Fibroblast of skin of right quadriceps (primary cell): Measurements from ENCODE around the gene CHMP4B.
A peak's percentile ranks its signal among the peaks of the same experiment; 100 is the strongest.

Experiments used
- DNase-seq: peaks from one replicate; pipeline ENCODE4 v3.0.0-alpha.2; 2013

CHMP4B gene

DNA sequence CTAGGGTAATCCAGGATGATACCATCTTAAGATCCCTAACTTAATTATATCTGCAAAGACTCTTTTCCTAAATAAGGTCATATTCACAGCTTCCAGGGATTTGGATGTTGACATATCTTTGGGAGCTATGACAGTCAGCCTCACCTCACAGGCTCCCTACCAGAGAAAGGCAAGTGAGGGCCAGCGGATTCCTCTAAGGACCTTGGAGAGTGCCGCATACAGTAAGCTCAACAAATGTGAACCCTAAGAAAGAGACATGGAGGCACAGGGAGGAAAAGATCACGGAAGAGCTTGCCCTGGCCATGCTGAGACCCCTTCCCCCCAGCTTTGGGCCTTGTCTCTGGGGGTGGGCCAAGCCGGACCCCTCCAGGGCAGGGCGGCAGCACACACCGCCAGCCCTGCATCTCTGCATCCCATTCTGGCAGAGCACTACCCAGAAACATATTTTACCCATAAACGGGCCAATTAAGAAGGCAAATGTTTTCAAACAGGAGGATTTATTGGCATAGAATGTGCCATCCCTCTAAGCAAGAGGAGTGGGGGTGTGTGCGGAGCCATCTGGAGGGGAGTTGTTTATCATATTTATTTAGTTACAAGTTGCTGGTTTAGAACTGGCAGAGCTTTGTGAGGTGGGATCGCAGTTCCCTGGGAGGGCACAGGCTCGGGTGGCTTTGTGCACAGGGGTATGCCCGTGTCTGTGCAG is 55.4 kb downstream of the CHMP4B start:
- DNase-seq = no peak

DNA sequence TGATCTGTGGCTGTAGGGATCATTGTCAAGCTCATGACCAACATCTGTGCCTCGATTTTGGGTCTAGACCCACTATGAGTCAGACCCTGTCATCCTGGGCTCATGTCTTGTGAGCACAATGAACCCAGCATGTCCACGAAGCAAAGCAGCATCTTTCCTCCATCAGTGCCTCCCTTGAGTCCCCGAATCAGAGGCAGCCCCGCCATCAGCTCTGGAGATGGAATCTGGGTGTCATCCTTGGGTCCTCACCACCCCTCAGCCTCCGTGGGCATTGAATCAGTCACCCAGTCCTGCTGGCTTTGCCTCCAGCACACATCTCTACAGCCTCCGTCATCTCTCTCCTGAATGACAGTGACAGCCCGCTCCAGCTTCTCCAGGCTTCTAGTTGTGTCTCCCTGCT is 56.9 kb downstream of the CHMP4B start:
- no peak for DNase-seq

DNA sequence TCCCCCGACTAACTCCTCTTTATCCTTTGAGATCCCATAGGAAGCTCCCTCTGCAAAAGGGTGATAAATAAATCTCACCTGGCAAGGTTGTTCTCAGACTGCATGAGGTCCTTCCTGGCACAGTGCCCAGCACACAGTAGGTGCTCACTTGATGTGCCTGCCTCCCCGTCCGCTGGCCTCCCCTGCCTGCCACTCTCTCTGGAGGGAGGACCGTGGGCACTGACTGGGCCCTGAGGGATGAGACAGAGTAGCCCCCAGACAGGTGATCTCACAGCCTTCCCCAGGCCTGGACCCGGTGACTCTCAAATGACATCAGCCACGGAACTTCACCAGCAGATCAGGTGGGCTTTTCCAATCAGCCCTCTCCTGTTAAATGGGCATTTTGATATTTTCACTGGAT is 57.4 kb downstream of the CHMP4B start:
- no peak for DNase-seq

DNA sequence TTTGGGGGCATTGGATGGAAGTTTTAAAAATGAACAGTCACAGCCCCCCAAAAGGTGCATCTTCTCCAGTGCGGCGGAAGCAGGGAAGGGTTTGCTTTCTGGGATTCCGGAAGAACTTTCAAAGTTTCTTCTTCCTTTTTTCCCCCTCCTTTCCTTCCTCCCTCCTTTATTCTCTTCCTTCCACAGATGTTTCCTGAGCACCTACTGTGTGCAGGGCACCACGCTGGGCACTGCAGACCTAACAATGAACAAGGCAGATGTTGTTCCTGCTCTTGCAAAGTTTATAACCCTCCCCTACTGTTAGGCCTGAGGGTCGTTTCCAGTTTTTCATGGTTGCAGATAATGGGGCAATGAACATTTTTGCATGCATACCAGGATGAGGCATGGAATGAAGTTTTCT is 58.1 kb downstream of the CHMP4B start:
- DNase-seq = no peak

DNA sequence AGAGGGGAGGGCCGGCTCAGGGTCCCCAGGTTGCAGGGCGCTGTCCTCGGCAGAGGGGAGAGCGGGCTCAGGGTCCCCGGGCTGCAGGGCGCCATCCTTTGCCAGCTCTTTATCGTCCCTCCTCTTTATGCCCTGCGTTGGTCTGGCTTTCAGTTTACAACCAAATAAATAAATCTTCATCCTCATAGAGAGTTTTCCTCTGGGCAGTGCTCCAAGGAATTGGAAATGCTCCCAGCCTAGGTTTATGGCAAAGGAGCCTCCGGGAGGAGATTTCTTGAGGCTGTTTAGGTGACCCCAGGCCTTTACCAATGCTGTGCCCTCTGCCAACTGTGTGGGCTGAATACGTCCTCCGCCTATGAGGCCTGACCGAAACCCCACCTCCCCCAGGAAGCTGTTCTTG is 60.2 kb downstream of the CHMP4B start:
- no peak for DNase-seq

DNA sequence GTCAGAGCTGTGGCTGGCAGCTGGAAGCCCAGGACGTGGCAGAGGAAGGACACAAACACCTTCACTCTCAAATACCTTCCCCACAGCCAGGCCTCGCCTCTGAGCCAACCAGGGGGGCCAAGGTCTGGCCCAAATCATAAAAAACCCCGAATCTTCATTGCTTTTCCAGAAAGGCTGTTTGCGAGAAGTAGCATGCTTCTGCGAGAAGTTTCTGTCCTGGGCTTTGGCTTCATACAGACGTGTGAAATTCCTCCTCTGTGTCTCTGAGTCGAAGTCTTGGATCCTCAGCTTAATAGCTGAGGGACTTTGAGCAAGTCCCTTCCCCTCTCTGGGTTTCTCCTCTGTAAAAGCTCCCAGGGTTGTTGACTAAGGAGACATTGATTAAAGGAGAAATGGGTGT is 63.0 kb downstream of the CHMP4B start:
- no peak for DNase-seq

DNA sequence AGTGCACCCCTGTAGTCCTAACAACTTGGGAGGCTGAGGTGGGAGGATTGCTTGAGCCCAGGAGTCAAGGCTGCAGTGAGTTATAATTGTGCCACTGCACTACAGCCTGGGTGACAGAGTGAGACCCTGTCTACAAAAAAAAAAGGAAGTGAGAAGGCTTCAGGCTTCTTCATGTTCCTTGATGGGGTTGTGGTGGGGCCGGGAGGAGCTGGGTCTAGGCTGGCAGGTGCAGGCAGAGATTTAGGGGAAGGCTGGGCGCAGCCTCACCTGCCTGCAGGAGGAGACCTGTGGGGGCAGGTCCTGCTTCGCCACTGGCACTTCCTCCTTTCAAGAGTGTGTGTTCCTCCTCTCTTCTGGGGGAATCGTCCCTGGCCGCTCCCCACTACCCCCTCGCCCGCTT is 63.9 kb downstream of the CHMP4B start:
- DNase-seq = no peak

DNA sequence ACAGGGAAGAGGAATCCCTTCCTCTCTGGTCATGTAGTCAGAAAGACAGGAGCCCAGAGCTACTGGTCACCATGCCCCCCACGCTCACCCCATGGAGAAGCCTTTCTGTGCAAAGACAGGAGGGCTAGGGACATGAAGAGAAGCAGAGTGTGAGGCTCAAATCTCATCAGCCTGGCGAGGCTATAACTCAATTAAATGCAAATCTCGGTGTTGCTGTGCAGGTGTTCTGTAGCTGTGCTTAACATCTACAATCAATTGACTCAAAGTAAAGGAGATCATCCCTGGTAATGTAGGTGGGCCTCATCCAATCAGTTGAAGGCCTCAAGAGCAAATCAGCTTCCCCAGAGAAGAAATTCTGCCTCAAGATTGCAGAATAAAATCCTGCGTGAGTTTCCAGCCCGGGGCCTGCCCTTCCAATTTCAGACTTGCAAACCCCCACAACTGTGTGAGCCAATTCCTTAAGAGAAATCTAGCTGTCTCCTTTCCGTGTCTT is 64.4 kb downstream of the CHMP4B start:
- DNase-seq = no peak

DNA sequence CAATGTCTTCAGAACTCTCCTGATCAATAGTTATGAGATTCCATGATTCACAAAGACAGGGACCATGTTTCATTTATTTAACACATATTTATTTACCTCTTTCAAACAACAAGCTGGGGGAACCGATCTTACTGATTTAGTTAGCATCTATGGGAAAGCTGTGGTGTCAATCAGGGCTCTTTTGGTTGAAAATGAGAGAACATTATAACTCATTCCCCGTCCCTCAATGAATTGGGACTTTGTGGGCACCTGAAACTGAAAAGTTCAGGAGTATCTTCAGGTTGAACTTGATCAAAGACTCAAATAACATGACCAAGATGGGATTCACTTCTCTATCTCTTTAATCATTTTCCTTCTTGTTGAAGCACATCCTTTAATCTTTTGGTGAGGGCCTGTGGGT is 67.4 kb downstream of the CHMP4B start:
- no peak for DNase-seq

DNA sequence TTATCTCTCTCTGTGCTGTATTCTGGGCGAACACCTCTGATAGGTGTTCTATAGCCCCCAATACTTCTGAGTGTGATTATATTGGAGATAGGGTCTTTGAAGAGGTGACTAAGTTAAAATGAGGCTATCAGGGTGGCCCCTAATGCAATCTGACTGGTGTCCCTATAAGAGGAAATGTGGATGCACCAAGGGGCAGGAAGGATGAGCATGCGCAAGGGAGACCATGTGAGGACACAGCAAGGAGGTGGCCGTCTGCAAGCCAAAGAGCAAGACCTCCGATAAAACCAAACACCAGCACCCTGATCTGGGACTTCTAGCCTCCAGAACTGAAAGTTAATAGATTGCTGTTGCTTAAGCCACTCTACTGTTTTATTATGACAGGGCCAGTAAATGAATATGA is 69.2 kb downstream of the CHMP4B start:
- DNase-seq = no peak

DNA sequence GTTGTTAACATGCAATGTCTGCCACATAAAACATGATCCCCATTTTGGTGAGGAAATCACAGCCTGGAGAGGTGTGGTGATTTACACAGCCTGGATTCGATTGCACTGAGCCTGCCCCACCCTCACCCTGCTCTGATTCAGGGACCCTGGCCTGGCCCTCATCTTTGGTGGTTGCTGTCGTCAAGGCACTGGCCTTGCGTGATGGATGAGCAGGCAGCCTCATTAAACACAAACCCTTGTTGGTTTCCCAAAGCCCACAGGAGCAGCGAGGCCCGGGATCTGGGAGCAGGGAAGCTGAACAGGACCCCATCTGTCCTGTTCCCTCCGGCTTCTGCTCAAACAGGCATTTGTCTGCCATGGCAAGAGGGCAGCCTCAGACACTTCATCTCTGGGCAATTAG is 70.8 kb downstream of the CHMP4B start:
- DNase-seq = no peak

DNA sequence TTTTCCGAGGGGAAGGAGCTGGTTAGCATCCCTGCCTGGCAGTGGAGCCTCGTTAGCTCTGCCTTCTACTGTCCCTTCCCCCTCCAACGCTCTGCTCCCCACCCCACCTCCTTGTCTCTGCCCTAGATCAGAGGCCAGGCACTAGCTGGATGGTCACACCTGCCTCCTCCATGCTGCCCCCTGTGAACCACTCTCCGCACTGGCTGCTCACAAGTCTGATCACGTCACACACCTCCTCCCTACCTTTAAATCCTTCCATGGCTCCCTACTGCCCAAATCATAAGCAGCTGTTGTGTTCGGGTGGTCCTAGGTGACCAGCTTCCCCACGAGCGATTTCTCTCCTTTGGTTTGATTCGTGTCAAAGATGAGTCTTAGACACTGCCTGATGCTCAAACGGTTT is 71.3 kb downstream of the CHMP4B start:
- no peak for DNase-seq

DNA sequence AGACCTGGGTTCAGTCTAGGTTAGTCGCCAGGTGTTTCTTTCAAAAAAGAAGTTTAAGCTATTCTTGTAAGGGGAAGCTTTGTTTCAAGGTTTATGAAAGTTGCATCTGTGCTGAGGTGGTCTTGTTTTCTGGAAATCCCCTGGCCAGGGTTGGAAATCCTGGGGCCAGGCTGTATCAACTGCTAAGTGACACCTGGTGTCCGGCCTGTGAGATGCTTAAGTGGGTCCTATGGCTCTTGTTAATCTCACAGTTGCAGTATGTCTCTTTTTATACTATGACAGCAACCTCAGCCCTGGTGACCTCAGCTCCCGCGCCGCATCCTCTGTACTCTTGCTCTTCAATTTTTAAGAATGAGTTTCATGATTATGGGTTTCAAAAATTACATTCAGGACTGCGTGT is 72.0 kb downstream of the CHMP4B start:
- no peak for DNase-seq

DNA sequence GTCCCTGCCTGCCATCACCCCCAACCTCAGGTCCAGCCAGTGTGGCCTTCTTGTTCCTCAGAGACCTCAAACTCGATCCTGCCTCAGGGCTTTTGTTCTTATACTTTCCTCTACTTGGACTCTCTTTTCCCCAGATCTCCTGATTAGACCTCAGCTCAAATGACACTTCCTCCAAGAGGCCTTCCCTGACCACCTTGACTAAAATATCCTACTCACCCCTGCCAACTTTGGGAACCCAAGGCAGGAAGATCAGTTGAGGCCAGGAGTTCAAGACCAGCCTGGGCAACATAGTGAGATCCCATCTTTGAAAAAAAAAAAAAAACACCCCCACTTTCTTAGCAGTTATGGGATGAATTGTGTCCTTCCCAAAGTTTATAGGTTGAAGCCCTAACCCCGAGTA is 73.5 kb downstream of the CHMP4B start:
- DNase-seq = no peak

DNA sequence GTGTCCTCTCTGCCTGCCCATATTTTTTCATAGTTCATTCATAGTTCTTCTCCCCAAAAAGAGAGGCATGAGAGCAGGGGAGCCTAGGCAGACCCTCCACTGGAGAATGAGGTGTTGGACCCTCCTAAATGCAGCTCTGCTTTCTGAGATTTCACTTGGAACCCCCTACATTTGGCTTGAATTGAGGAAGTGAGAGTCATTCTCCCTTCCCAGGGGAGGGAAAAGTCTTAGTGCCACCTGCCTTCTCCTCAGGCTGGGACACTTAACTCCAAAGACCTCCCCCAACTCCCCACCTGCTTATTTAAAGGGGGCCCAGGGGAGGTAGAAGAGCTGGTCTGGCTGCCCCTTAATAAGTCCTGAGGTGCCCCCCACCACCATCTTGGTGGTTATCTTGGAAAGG is 78.2 kb downstream of the CHMP4B start:
- no peak for DNase-seq

DNA sequence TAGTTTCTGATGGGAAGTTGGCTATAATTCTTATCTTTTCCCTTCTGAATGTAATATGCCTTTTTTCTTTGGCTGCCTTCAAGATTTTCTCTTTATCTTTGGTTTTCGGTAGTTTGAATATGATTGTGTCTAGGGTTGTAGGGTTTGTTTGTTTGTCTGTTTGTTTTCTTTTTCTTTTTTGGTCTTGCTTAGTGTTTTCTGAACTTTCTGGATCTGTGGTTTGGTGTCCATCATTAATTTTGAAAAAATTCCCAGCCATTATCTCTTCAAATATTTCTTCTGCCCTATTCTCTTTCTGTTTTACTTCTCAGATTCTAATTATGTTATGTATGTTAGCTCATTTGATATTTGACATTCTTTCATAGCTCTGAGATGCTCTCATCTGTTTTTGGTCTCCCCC is 79.4 kb downstream of the CHMP4B start:
- no peak for DNase-seq

DNA sequence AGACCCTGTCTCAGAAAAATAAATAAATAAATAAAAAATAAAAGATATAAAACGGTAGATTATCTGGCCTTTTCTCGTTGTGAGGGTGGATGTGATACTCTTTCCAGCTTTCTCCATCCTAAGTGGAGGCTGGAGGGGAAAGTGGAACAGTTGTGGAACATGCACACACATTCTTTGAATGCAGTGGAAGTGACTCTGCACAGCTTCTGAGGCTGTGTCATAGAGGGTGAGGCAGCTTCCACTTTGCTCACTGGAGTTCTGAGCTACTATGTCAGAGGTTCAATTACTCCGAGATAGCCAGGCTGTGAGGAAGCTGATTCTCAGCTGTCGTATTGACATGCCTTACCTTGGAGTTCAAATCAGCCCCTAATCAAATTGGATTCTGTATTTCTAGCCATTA is 82.2 kb downstream of the CHMP4B start:
- DNase-seq = peak; percentile 57

DNA sequence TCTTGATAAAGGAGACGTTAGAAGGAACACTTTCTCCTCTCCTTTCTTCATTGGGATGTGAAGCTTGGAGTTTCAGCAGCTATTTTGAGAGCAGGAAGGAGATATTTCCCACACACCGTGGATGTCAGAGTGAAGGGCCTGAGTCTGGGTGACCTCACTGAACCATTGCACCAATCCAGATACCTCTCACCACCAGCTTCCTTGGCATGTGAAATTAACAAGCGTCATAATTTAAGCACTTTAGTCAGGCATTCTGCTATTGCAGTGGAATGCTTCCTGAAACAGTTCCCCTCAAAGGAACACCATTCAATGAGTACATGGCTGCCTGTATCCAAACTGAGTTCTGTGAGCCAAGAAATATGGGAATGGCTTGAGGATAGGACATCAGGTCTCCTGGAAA is 83.7 kb downstream of the CHMP4B start:
- peak; percentile 24 for DNase-seq

DNA sequence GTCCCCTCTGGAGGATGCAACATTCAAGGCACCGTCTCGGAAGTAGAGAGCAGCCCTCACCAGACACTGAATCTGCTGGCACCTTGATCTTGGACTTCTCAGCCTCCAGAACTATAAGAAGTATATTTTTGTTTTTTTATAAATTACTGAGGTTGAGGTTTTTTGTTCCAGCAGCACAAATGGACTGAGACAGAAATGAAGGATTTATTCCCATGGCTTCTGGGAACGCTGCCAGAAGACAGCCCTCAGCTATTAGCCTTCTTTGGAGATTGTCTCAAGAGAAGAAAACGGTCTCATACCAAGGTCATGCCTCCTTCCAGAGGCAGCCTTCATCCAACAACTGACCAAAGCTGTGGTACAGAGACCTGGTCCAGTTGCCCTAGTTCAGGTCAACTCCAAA is 85.4 kb downstream of the CHMP4B start:
- peak; percentile 51 for DNase-seq

DNA sequence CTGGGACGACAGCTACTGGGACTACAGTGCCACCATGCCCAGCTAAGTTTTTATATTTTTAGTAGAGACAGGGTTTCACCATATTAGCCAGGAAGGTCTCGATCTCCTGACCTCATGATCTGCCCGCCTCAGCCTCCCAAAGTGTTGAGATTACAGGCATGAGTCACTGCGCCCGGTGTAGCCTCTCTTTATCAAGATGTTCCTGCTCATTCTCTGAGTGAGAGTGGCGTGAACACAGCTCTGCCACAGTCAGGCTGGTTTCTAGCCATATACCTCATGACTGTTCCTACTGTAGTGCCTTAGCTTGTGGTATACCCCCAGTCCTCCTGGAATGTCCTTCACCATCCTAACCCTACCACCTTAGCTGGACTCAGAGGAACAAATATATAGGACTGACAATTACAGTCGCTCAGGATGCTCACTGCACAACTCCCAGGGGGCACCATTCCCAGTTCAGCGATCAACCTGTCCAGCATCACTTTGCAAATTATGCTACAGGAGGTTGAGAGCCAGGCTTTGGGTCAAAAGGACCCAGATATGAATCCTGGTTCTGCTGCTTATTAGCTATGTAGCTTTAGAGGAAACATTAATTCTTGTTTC is 86.3 kb downstream of the CHMP4B start:
- no peak for DNase-seq

DNA sequence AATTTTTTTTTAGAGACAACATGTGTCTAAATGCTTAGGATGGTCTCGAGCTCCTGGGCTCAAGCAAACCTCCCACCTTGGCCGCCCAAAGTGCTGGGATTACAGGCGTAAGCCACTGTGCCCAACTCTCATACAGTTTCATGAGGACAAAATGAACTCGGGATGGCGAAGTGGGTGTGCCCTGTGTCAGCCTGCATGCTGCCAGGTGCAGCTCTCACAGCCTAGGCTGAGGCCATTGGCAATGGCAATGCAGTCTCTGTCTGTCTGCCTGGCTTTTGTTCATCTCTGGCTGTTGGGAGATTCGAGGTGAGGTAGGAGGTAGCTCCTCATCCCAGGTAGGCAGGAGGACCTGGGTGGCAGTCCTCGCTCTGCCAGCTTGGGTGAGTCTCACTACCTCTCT is 88.0 kb downstream of the CHMP4B start:
- no peak for DNase-seq

DNA sequence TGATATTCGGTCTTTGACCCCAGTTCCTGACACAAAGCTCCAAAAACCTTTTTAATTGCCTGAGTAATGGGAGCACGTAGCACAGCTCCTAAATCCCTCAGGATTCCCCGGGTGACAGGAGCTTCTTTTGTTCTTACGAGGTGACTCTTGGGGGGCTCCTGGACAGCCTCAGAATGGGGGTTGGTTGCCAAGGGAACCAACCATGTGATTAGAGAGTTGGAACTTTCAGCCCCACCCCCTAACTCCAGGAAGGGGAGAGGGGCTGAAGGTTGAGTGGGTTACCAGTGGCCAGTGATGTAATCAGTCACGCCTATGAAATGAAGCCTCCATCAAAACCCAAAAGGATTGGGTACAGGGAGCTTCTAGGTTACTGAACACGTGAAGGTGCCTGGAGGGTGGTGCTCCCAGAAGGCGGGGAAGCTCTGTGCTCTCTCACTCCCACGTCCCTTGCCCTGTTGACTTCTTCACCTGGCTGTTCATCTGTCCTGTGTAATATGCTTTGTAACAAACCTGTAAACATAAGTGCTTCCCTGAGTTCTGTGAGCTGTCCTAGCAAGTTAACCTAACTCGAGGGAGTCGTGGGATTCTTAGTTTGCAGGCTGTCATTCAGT is 89.5 kb downstream of the CHMP4B start:
- DNase-seq = no peak

DNA sequence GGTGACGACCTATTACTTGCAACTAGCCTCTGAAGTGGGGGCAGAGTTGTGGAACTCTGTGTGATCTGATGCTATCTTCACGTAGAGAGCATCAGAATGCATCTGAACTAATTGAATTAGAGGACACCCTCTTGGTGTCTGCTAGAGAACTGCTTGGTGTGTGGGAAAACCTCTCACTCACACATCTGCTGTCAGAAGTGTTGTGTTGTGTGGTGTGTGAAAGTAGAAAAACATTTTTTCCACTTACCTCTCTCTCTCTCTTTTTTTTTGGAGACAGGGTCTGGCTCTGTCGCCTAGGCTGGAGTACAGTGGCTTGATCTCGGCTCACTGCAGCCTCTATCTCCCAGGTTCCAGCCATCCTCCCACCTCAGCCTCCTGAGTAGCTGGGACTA is 90.0 kb downstream of the CHMP4B start:
- no peak for DNase-seq

DNA sequence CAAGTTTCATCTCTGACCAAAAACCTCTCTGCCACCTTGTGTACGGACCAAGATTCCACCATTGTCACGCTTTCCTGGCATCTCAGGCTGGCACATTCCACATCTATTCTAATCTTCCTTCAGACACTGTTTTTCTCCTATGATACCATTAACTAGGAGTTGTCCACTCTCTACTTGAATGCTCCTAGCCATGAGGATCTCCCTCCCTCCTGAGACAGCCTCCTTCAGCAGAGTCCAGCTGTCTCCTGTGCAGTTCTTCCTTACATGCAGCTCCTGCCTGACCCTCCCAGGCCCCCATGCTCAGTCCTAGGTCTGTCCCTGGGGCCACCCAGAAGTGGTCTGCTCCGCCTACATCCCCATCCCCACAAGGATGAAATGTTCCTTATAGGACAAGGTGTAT is 90.9 kb downstream of the CHMP4B start:
- DNase-seq = no peak
